ENCODE data around the gene CTNNA1.

CTNNA1 gene

DNA sequence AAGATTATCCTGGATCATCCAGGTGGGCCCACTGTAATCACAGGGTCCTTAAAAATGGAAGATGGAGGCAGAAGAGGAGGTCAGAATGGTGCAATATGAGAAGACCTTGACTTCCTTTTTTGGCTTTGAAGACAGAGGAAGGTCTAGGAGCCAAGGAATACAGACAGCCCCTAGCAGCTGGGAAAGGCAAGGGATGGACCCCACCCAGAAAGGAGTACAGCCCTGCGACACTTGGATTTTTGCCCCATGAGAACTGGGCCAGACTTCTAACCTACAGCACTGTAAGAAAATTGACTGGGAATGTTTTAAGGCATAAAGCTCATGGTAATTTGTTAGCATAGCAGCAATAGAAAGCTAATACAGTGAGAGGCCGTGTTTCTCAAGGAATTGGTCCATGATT is 188.8 kb downstream of the CTNNA1 start:
- no peaks in the 10 kb centered on the region for H3K4me1 ChIP-seq (ENCODE audit: control insufficient read depth in 1 of 2, insufficient read depth in 1 of 2, low read depth in 1 of 2, low read length in 1 of 2)
- H3K27ac ChIP-seq, result no peak overlapping the region
- no peak for TF ChIP-seq CTCF (IDR thresholded peaks at IDR 0.05)
- H3K27me3 ChIP-seq, result no peaks in the 10 kb centered on the region
- peaks cover 18% of the 10 kb centered on the region for H3K36me3 ChIP-seq
- no peak overlapping the region for H3K4me3 ChIP-seq (ENCODE audit: low read depth in 1 of 2, low read length in 1 of 2)
- no peaks in the 10 kb centered on the region for H3K9me3 ChIP-seq

- Histone ChIP-seq H3K9me3 (no peaks in the 10 kb centered on the region), H3K36me3 (peaks cover 26% of the 10 kb centered on the region), H3K4me3 (ENCODE audit: low read depth in 1 of 2, low read length in 1 of 2) (no peak overlapping the region), H3K27me3 (no peaks in the 10 kb centered on the region), H3K4me1 (ENCODE audit: control insufficient read depth in 1 of 2, insufficient read depth in 1 of 2, low read depth in 1 of 2, low read length in 1 of 2) (no peaks in the 10 kb centered on the region), H3K27ac (no peak overlapping the region)
- TF ChIP-seq CTCF (IDR thresholded peaks at IDR 0.05), result no peak
These were observed 189.6 kb downstream of the CTNNA1 start for GRCh38 chr5:138942861-138943260.

- Histone ChIP-seq H3K36me3 (peaks cover 33% of the 10 kb centered on the region), H3K9me3 (no peaks in the 10 kb centered on the region), H3K4me1 (ENCODE audit: control insufficient read depth in 1 of 2, insufficient read depth in 1 of 2, low read depth in 1 of 2, low read length in 1 of 2) (no peaks in the 10 kb centered on the region), H3K27me3 (no peaks in the 10 kb centered on the region), H3K27ac (no peak overlapping the region), H3K4me3 (ENCODE audit: low read depth in 1 of 2, low read length in 1 of 2) (no peak overlapping the region)
- no peak for TF ChIP-seq CTCF (IDR thresholded peaks at IDR 0.05)
These were observed 190.5 kb downstream of the CTNNA1 start for GRCh38 chr5:138943599-138944173.

DNA sequence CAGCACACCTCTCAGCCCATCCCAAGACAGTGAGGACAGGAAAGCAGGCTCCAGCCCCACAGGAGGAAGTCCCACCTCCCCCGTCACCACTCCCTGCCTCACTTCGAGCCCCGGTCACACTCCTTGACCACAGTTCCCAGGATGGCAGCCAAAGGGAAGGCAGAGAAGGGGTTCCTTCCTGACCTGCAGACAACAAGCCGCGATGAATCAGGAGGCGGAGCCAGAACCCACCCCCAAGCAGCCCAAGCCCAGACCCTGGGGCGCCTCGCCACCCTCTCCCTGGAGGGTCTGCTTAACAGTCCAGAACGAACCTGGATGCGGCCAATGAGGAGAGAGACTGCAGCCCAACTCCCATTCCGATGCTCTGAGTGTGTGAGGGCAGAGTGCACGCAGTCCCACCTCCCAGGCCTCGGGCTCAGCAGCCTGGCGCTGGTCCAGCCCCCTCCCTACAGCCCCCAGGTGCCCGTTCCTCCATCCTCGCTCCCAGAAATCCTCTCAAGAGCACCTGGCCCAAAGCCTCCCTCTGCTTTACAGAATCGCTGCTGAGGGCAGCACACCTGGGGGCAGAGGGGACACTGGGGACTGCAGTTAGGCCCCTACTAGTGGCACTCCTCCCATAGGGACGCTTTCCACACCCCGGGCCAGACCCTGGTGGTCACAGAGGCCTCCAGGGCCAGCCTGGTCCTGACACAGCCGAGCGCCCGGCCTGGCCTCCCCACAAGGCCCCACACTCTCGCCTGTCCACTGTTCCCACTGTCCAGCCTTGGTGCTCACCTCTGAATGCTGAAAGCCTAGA is 191.5 kb downstream of the CTNNA1 start:
- no peaks in the 10 kb centered on the region for H3K4me1 ChIP-seq (ENCODE audit: control insufficient read depth in 1 of 2, insufficient read depth in 1 of 2, low read depth in 1 of 2, low read length in 1 of 2)
- H3K4me3 ChIP-seq (ENCODE audit: low read depth in 1 of 2, low read length in 1 of 2), result no peak overlapping the region
- TF ChIP-seq CTCF (IDR thresholded peaks at IDR 0.05), result no peak
- H3K27ac ChIP-seq, result no peak overlapping the region
- H3K27me3 ChIP-seq, result no peaks in the 10 kb centered on the region
- no peaks in the 10 kb centered on the region for H3K9me3 ChIP-seq
- peaks cover 41% of the 10 kb centered on the region for H3K36me3 ChIP-seq

- TF ChIP-seq CTCF (IDR thresholded peaks at IDR 0.05), result no peak
These were observed 192.4 kb downstream of the CTNNA1 start for GRCh38 chr5:138945421-138946240.

More at GRCh38 chr5:138945421-138946240, 192.4 kb downstream of the CTNNA1 start:
- Histone ChIP-seq H3K4me3 (ENCODE audit: low read depth in 1 of 2, low read length in 1 of 2) (no peak overlapping the region), H3K9me3 (no peaks in the 10 kb centered on the region), H3K27ac (no peak overlapping the region), H3K27me3 (no peaks in the 10 kb centered on the region), H3K4me1 (ENCODE audit: control insufficient read depth in 1 of 2, insufficient read depth in 1 of 2, low read depth in 1 of 2, low read length in 1 of 2) (no peaks in the 10 kb centered on the region), H3K36me3 (peaks cover 45% of the 10 kb centered on the region)
